Astrocyte of the cerebellum (primary cell): ENCODE data around the gene TAF1.
"Not testable (repeated sequence)": the region's sequence is repeated elsewhere in the genome, so short reads cannot be mapped to it uniquely, and the experiment has no call there.

ENCODE experiments used
- DNase-seq: peaks from one replicate; pipeline ENCODE4 v3.0.0-alpha.2; 2011; ENCODE audit warnings: low read depth
- H3K4me3 ChIP-seq: 2 replicates; pipeline ENCODE4 v1.5.1; 2011; ENCODE audit warnings: mild to moderate bottlenecking, low read depth, low read length, moderate library complexity
- CTCF ChIP-seq: IDR thresholded peaks from 2 replicates; pipeline ENCODE4 v1.5.1; 2012; ENCODE audit warnings: low read length, low read depth, moderate library complexity, mild to moderate bottlenecking; ENCODE audit errors: missing control alignments
- in situ Hi-C: cut with HindIII; loops from 2 replicates; pipeline ENCODE4 v1.10.0; 2017; ENCODE audit warnings: low sequenced_read_pairs

TAF1 gene

GRCh38 chrX:71509289-71509688, 143.1 kb downstream of the TAF1 start:
- in situ Hi-C loops: no loop called here
- no peak for DNase-seq
- TF ChIP-seq CTCF: no peak
- H3K4me3 ChIP-seq: no peak overlapping the region

GRCh38 chrX:71510161-71510560, 144.0 kb downstream of the TAF1 start:
- no peak for DNase-seq
- no peak for TF ChIP-seq CTCF

GRCh38 chrX:71513731-71514130, 147.6 kb downstream of the TAF1 start:
- H3K4me3 ChIP-seq, in situ Hi-C loops, DNase-seq: not testable (repeated sequence)

More at GRCh38 chrX:71510161-71510560, 144.0 kb downstream of the TAF1 start:
- H3K4me3 ChIP-seq: no peak overlapping the region
- in situ Hi-C loops: no loop called here

GRCh38 chrX:71514367-71515037, 148.3 kb downstream of the TAF1 start:
- in situ Hi-C loops: no loop called here
- no peak for DNase-seq
- H3K4me3 ChIP-seq: no peak overlapping the region
- TF ChIP-seq CTCF: no peak

- H3K4me3 ChIP-seq: no peak overlapping the region
- DNase-seq: no peak
- in situ Hi-C loops: no loop called here
- TF ChIP-seq CTCF: no peak
Measured at GRCh38 chrX:71515038-71515396, 148.9 kb downstream of the TAF1 start.
